Smooth muscle cell (in vitro differentiated cells): Measurements from ENCODE around the gene ADTRP. TPM values are rescaled to one million over a fixed set of nuclear protein-coding genes. Genes with fewer than 3 reads are reported as not detected.
A peak's percentile ranks its signal among the peaks of the same experiment; 100 is the strongest.

Experiments
- DNase-seq: peaks from one replicate; lab custom pipeline; 2025; ENCODE audit not compliant: unreplicated experiment; lab: John Stamatoyannopoulos, UW
- H2AFZ ChIP-seq: fragments of 200-600 bp; sonication (generic); 2 replicates; pipeline ENCODE4 v1.6.0; 2016; ENCODE audit warnings: antibody characterized with exemption, low read depth, mild to moderate bottlenecking
- H3F3A ChIP-seq: fragments of 200-600 bp; sonication (generic); 2 replicates; pipeline ENCODE4 v1.6.0; 2017; ENCODE audit warnings: antibody characterized with exemption, low read depth
- H3K27ac ChIP-seq: fragments of 200-600 bp; sonication (generic); 2 replicates; pipeline ENCODE4 v1.5.1; 2016; ENCODE audit warnings: low read depth, mild to moderate bottlenecking
- H3K27me3 ChIP-seq: fragments of 200-600 bp; sonication (generic); 2 replicates; pipeline ENCODE4 v1.6.1; 2016; ENCODE audit warnings: low read depth, mild to moderate bottlenecking
- H3K36me3 ChIP-seq: fragments of 200-600 bp; sonication (generic); 2 replicates; pipeline ENCODE4 v1.5.1; 2016; ENCODE audit warnings: low read depth
- H3K4me1 ChIP-seq: fragments of 200-600 bp; sonication (generic); 2 replicates; pipeline ENCODE4 v1.5.1; 2016; ENCODE audit warnings: low read depth
- H3K4me2 ChIP-seq: fragments of 200-600 bp; sonication (generic); 2 replicates; pipeline ENCODE4 v1.6.0; 2016; ENCODE audit warnings: mild to moderate bottlenecking
- H3K4me3 ChIP-seq: fragments of 200-600 bp; sonication (generic); 2 replicates; pipeline ENCODE4 v1.5.1; 2016; ENCODE audit warnings: mild to moderate bottlenecking
- H3K79me2 ChIP-seq: fragments of 200-600 bp; sonication (generic); 2 replicates; pipeline ENCODE4 v1.6.0; 2016; ENCODE audit warnings: low read depth, mild to moderate bottlenecking
- H3K9ac ChIP-seq: fragments of 200-600 bp; sonication (generic); 2 replicates; pipeline ENCODE4 v1.6.0; 2016; ENCODE audit warnings: low read depth
- H3K9me3 ChIP-seq: fragments of 200-600 bp; sonication (generic); replicated peaks from 2 replicates; pipeline ENCODE4 v1.5.1; 2016; ENCODE audit warnings: low read depth
- H4K20me1 ChIP-seq: fragments of 200-600 bp; sonication (generic); 2 replicates; pipeline ENCODE4 v1.6.0; 2016; ENCODE audit warnings: low read depth
- WGBS: methylation state at CpG from one replicate; pipeline ENCODE4 v1.1.7; 2016; ENCODE audit warnings: low lambda C conversion rate; 5-methylcytosine and 5-hydroxymethylcytosine counted together
- polyA plus RNA-seq: library from polyadenylated mRNA; unstranded; fragments of >200 nt; fragmentation: Nextera tagmentation; extraction: Ambion mirVana; gene quantifications from 2 replicates; pipeline ENCODE4 v1.2.1, GENCODE V29; 2016
- total RNA-seq: library from RNA; depleted of rRNA; stranded (reverse); fragments of >200 nt; gene quantifications from 2 replicates; pipeline ENCODE4 v1.2.3, GENCODE V29; 2014
- TF ChIP-seq, protein P1 (sequence below): fragments of 200-600 bp; sonication (generic); IDR thresholded peaks from 2 replicates; pipeline ENCODE4 v1.5.1; 2017; ENCODE audit warnings: borderline replicate concordance, mild to moderate bottlenecking, antibody characterized with exemption; ENCODE audit not compliant: insufficient read depth, poor library complexity, severe bottlenecking

ADTRP gene
- total and polyA plus RNA-seq, 2 experiments from 2014 or later = 0.67 to 1.1 TPM

DNA sequence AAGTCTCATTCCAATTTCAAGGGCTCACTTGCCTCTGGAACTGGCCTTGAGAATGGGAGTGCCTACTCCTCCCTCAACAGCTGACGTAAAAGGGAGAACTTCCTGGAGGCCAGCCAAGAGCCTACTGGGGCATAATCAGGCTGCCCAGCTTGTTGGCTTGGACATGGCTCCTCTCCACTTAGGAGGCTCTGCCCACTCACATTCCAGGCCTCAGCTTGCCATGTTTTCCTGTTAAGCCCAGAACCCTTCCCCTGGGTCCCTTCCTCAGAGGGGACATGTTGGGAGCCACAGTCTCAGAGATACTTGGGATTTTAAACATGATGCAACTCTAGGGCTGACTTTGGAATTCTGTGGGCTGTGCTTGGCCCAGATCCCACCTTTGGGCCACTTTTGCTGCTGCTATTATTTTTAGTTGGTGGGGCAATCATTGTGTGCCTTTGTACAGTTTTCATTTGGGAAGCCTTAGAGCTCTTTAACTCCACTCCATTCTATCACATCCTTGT is 31.5 kb upstream of the ADTRP start:
- Histone ChIP-seq H3K79me2 (no peaks in the 10 kb centered on the region), H3K27me3 (no peaks in the 10 kb centered on the region), H3K9ac (no peak overlapping the region), H2AFZ (no peak overlapping the region), H3K4me1 (peaks cover 29% of the 10 kb centered on the region), H3F3A (peaks cover 8% of the 10 kb centered on the region), H3K9me3 (no peaks in the 10 kb centered on the region), H3K4me3 (no peak overlapping the region), H3K36me3 (no peaks in the 10 kb centered on the region), H3K27ac (peak overlapping the region; percentile 74), H4K20me1 (no peaks in the 10 kb centered on the region), H3K4me2 (peak overlapping the region; percentile 27)
- TF ChIP-seq, protein P1, sequence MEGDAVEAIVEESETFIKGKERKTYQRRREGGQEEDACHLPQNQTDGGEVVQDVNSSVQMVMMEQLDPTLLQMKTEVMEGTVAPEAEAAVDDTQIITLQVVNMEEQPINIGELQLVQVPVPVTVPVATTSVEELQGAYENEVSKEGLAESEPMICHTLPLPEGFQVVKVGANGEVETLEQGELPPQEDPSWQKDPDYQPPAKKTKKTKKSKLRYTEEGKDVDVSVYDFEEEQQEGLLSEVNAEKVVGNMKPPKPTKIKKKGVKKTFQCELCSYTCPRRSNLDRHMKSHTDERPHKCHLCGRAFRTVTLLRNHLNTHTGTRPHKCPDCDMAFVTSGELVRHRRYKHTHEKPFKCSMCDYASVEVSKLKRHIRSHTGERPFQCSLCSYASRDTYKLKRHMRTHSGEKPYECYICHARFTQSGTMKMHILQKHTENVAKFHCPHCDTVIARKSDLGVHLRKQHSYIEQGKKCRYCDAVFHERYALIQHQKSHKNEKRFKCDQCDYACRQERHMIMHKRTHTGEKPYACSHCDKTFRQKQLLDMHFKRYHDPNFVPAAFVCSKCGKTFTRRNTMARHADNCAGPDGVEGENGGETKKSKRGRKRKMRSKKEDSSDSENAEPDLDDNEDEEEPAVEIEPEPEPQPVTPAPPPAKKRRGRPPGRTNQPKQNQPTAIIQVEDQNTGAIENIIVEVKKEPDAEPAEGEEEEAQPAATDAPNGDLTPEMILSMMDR = no peak
- WGBS = 19% methylated on average over 1 of the region's 1 CpG
- DNase-seq = peak; percentile 21

DNA sequence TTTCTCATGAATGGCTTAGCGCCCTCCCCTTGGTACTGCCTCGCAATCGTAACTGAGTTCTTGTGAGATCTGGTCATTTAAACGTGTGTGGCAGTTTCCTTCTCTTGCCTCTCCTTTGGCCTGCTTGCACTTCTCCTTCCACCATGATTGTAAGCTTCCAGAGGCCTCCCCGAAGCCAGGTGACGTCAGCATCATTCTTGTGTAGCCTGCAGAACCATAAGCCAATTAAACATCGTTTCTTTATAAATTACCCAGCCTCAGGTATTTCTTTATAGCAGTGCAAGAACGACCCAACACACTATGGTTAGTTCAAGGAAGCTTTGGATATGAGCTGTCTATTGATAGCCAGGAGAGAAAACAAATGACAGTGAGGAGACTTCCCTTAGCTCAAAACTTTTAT is 29.5 kb upstream of the ADTRP start:
- no peaks in the 10 kb centered on the region for H3K9me3 ChIP-seq
- no peak overlapping the region for H2AFZ ChIP-seq
- no peak for DNase-seq
- H3K4me3 ChIP-seq = no peak overlapping the region
- H3F3A ChIP-seq = peaks cover 8% of the 10 kb centered on the region
- H3K27me3 ChIP-seq = no peaks in the 10 kb centered on the region
- no peak overlapping the region for H3K27ac ChIP-seq
- H3K4me1 ChIP-seq = peaks cover 36% of the 10 kb centered on the region
- H3K79me2 ChIP-seq = no peaks in the 10 kb centered on the region
- WGBS = 95% methylated on average over 7 of the region's 8 CpGs
- no peaks in the 10 kb centered on the region for H3K36me3 ChIP-seq
- TF ChIP-seq, protein P1 = no peak
- no peak overlapping the region for H3K4me2 ChIP-seq
- no peaks in the 10 kb centered on the region for H4K20me1 ChIP-seq
- H3K9ac ChIP-seq = no peak overlapping the region

GRCh38 chr6:11806561-11807317 is 28.1 kb upstream of the ADTRP start:
- WGBS = 43% methylated on average over 15 of the region's 15 CpGs
- H3K4me3 ChIP-seq = no peak overlapping the region

More at GRCh38 chr6:11806561-11807317, 28.1 kb upstream of the ADTRP start:
- Histone ChIP-seq H3K9ac (peak overlapping the region; percentile 21), H2AFZ (peak overlapping the region; percentile 42), H3K4me1 (peaks cover 36% of the 10 kb centered on the region), H4K20me1 (no peaks in the 10 kb centered on the region), H3K9me3 (no peaks in the 10 kb centered on the region), H3K4me2 (peak overlapping the region; percentile 53), H3K79me2 (no peaks in the 10 kb centered on the region), H3K36me3 (no peaks in the 10 kb centered on the region), H3K27me3 (no peaks in the 10 kb centered on the region), H3F3A (peaks cover 8% of the 10 kb centered on the region), H3K27ac (peak overlapping the region; percentile 74)
- no peak for DNase-seq
- TF ChIP-seq, protein P1 = no peak
